HepG2 (cell line): ENCODE data around the gene SDK2. TPM values are rescaled to one million over a fixed set of nuclear protein-coding genes. Genes with fewer than 3 reads are reported as not detected.

Experiments
- ATAC-seq: fragments of 200-7000 bp; cut with Tn5 transposase; 3 replicates; pipeline ENCODE4 v1.9.1; 2020; ENCODE audit warnings: mild to moderate bottlenecking, moderate library complexity
- BruUV-seq: library from RNA; stranded (reverse); fragments of 400-500 nt; replicated peaks from 2 replicates; lab custom pipeline; 2021; lab: Mats Ljungman, UMichigan
- CTCF ChIA-PET: fragments of 300-600 bp; formaldehyde crosslinking; extraction: SDS; loops from one replicate; lab custom pipeline; 2021; ENCODE audit warnings: low total read pairs, inconsistent platforms, low intra/inter-chr PET ratio; lab: Yijun Ruan, JAX
- POLR2A ChIA-PET: fragments of 350-600 bp; sonication (Branson Sonifier 250); formaldehyde crosslinking; loops from one replicate; lab custom pipeline; 2020; ENCODE audit warnings: antibody characterized with exemption, inconsistent platforms; lab: Yijun Ruan, JAX
- DNase-seq: peaks from one replicate; pipeline ENCODE4 v3.0.0-alpha.2; 2015; ENCODE audit warnings: low spot score
- FAIRE-seq: peaks from 3 replicates; lab custom pipeline; 2011; peaks lifted over from hg19 to GRCh38; lab: Jason Lieb, UNC
- H2AFZ ChIP-seq: one replicate; pipeline ENCODE4 v1.6.1; 2011; ENCODE audit warnings: low read length, inconsistent platforms
- H3K27ac ChIP-seq: fragments of 300-600 bp; 3 replicates; pipeline ENCODE4 v1.8.0; 2011; ENCODE audit warnings: mixed run types, mild to moderate bottlenecking, mixed read lengths, low read length, inconsistent platforms; ENCODE audit not compliant: insufficient read depth; ENCODE audit errors: extremely low read length
- H3K27me3 ChIP-seq, 2 experiments: fragments of 200-600 bp in 1 of 2; 2 replicates in 1 of 2; 3 replicates in 1 of 2; pipeline versions ENCODE4 v1.6.0 to v1.8.0; 2011; ENCODE audit warnings: low read length in 2 of 2, mild to moderate bottlenecking in 2 of 2, moderate library complexity in 2 of 2, inconsistent platforms in 1 of 2; ENCODE audit not compliant: insufficient read depth in 2 of 2, control insufficient read depth in 1 of 2
- H3K36me3 ChIP-seq, 2 experiments: fragments of 200-600 bp in 1 of 2; replicated peaks in 1 of 2; 2 replicates in 1 of 2; 3 replicates in 1 of 2; pipeline versions ENCODE4 v1.5.1 to v1.8.0; 2011; ENCODE audit warnings: low read length in 2 of 2, inconsistent platforms in 1 of 2; ENCODE audit not compliant: insufficient read depth in 2 of 2, control insufficient read depth in 1 of 2
- H3K4me1 ChIP-seq: 2 replicates; pipeline ENCODE4 v1.5.1; 2012; ENCODE audit warnings: low read length, inconsistent platforms; ENCODE audit not compliant: insufficient read depth
- H3K4me2 ChIP-seq: 2 replicates; pipeline ENCODE4 v1.6.0; 2011; ENCODE audit warnings: low read depth, low read length, inconsistent platforms
- H3K4me3 ChIP-seq, 3 experiments: fragments of 200-600 bp in 1 of 3; sonication (generic), shearing (Covaris generic) in 1 of 3; replicated peaks in 1 of 3; 2 replicates each; pipeline ENCODE4 v1.5.1; 2011 to 2016; ENCODE audit warnings: low read length in 3 of 3, inconsistent platforms in 2 of 3, low read depth in 2 of 3, mild to moderate bottlenecking in 2 of 3, control low read depth in 1 of 3, mixed read lengths in 1 of 3; ENCODE audit not compliant: insufficient read depth in 1 of 3
- H3K79me2 ChIP-seq: one replicate; pipeline ENCODE4 v1.6.1; 2011; ENCODE audit warnings: low read length, inconsistent platforms; ENCODE audit not compliant: insufficient read depth
- H3K9ac ChIP-seq: 2 replicates; pipeline ENCODE4 v1.6.0; 2011; ENCODE audit warnings: mild to moderate bottlenecking, low read depth, low read length, inconsistent platforms; ENCODE audit not compliant: insufficient read depth
- H3K9me3 ChIP-seq: 2 replicates; pipeline ENCODE4 v1.5.1; 2012; ENCODE audit warnings: mild to moderate bottlenecking, low read length
- H4K20me1 ChIP-seq: 2 replicates; pipeline ENCODE4 v1.6.0; 2011; ENCODE audit warnings: inconsistent platforms, mild to moderate bottlenecking, low read length, moderate library complexity; ENCODE audit not compliant: insufficient read depth
- MEIS1 ChIP-seq: sonication (generic); formaldehyde crosslinking; IDR thresholded peaks from 2 replicates; pipeline ENCODE4 v1.9.0; 2021; ENCODE audit warnings: mild to moderate bottlenecking, missing genetic modification reagents, moderate library complexity, borderline replicate concordance
- MIER2 ChIP-seq: IDR thresholded peaks from 2 replicates; pipeline ENCODE4 v1.6.1; 2016; ENCODE audit warnings: missing biosample characterization, missing genetic modification reagents
- SCMH1 ChIP-seq: sonication (generic); formaldehyde crosslinking; IDR thresholded peaks from 2 replicates; pipeline ENCODE4 v1.9.0; 2021; ENCODE audit warnings: missing genetic modification reagents, mild to moderate bottlenecking, borderline replicate concordance
- SPEN ChIP-seq: sonication (generic); formaldehyde crosslinking; IDR thresholded peaks from 2 replicates; pipeline ENCODE4 v1.5.1; 2020; ENCODE audit warnings: low read depth, mild to moderate bottlenecking, missing genetic modification reagents
- SRF ChIP-seq: IDR thresholded peaks from 2 replicates; pipeline ENCODE4 v1.6.1; 2011; ENCODE audit warnings: mild to moderate bottlenecking, low read depth, low read length, moderate library complexity
- ZC3H4 ChIP-seq: sonication (generic); formaldehyde crosslinking; IDR thresholded peaks from 2 replicates; pipeline ENCODE4 v1.4.0; 2020; ENCODE audit warnings: missing genetic modification reagents, borderline replicate concordance
- ZNF451 ChIP-seq: sonication (generic); formaldehyde crosslinking; IDR thresholded peaks from 2 replicates; pipeline ENCODE4 v1.5.0; 2020; ENCODE audit warnings: mild to moderate bottlenecking, missing genetic modification reagents
- ZZZ3 ChIP-seq: sonication (generic); formaldehyde crosslinking; IDR thresholded peaks from 2 replicates; pipeline ENCODE4 v1.4.0; 2020; ENCODE audit warnings: missing genetic modification reagents, mild to moderate bottlenecking, borderline replicate concordance
- WGBS: methylation state at CpG from one replicate; pipeline ENCODE4 v1.1.6; 2017; ENCODE audit warnings: low lambda C conversion rate; 5-methylcytosine and 5-hydroxymethylcytosine counted together
- in situ Hi-C: cut with HindIII; loops from 2 replicates; pipeline ENCODE4 v1.10.0; 2017; ENCODE audit warnings: low pct_unique_long_range_greater_than_20kb; ENCODE audit not compliant: extremely low pct_ligation_motif_present
- intact Hi-C: fragments of 100-400 bp; cut with micrococcal nuclease; formaldehyde crosslinking; loops from one replicate; pipeline ENCODE4 v1.10.0; 2022; ENCODE audit not compliant: unreplicated experiment
- polyA plus RNA-seq, 8 experiments: library from polyadenylated mRNA; depleted of rRNA in 3 of 8; stranded (reverse) in 7 of 8; unstranded in 1 of 8; fragments of >200 nt; fragmentation: Illumina TruSeq in 4 of 8; extraction: Trizol in 4 of 8; gene quantifications; 2 replicates each; pipeline versions ENCODE4 v1.2.1 to v1.2.3, GENCODE V29; 2011 to 2016; ENCODE audit warnings: low read depth in 4 of 8, missing spikeins in 1 of 8, mixed read lengths in 1 of 8; ENCODE audit not compliant: insufficient read depth in 1 of 8
- total RNA-seq, 5 experiments: library from RNA; depleted of rRNA; stranded (reverse); fragments of >200 nt; fragmentation: Illumina TruSeq; extraction: Trizol; gene quantifications; 2 replicates each; pipeline ENCODE4 v1.2.3, GENCODE V29; 2016; ENCODE audit warnings: low read depth in 1 of 5
- TF ChIP-seq, protein P1 (sequence below): sonication (generic); formaldehyde crosslinking; IDR thresholded peaks from 2 replicates; pipeline ENCODE4 v1.5.1; 2020; ENCODE audit warnings: mild to moderate bottlenecking, missing genetic modification reagents
- TF ChIP-seq, protein P2 (sequence below): sonication (generic); formaldehyde crosslinking; IDR thresholded peaks from 2 replicates; pipeline ENCODE4 v1.5.0; 2020; ENCODE audit warnings: missing genetic modification reagents
- TF ChIP-seq, protein P3 (sequence below), 2 experiments: sonication (generic) in 1 of 2; formaldehyde crosslinking in 1 of 2; IDR thresholded peaks; 2 replicates each; pipeline versions ENCODE4 v1.4.0 to v1.6.1; 2016 to 2020; ENCODE audit warnings: borderline replicate concordance in 1 of 2, low read depth in 1 of 2, mild to moderate bottlenecking in 1 of 2, missing genetic modification reagents in 1 of 2
- TF ChIP-seq, protein P4 (sequence below): sonication (generic); formaldehyde crosslinking; IDR thresholded peaks from 2 replicates; pipeline ENCODE4 v1.4.0; 2020; ENCODE audit warnings: missing genetic modification reagents, borderline replicate concordance

The SDK2 gene
- total and polyA plus RNA-seq, 2 of the 13 experiments (the other 11 are each of a cell fraction or from before 2014, with no cell fraction given), result not detected

- TF ChIP-seq, protein P1, sequence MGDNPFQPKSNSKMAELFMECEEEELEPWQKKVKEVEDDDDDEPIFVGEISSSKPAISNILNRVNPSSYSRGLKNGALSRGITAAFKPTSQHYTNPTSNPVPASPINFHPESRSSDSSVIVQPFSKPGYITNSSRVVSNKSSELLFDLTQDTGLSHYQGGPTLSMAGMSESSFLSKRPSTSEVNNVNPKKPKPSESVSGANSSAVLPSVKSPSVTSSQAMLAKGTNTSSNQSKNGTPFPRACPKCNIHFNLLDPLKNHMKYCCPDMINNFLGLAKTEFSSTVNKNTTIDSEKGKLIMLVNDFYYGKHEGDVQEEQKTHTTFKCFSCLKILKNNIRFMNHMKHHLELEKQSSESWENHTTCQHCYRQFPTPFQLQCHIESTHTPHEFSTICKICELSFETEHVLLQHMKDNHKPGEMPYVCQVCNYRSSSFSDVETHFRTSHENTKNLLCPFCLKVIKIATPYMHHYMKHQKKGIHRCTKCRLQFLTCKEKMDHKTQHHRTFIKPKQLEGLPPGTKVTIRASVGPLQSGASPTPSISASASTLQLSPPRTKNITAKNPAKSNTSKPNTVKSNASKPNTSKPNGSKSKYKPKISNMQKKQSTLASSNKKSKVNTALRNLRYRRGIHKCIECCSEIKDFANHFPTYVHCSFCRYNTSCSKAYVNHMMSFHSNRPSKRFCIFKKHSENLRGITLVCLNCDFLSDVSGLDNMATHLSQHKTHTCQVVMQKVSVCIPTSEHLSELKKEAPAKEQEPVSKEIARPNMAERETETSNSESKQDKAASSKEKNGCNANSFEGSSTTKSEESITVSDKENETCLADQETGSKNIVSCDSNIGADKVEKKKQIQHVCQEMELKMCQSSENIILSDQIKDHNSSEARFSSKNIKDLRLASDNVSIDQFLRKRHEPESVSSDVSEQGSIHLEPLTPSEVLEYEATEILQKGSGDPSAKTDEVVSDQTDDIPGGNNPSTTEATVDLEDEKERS (CRISPR knock-in tag), result no peak
- no peak for TF ChIP-seq MEIS1 (CRISPR knock-in tag)
- TF ChIP-seq, protein P2, sequence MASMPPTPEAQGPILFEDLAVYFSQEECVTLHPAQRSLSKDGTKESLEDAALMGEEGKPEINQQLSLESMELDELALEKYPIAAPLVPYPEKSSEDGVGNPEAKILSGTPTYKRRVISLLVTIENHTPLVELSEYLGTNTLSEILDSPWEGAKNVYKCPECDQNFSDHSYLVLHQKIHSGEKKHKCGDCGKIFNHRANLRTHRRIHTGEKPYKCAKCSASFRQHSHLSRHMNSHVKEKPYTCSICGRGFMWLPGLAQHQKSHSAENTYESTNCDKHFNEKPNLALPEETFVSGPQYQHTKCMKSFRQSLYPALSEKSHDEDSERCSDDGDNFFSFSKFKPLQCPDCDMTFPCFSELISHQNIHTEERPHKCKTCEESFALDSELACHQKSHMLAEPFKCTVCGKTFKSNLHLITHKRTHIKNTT (CRISPR knock-in tag), result no peak
Observed at GRCh38 chr17:73535746-73536145, 108.5 kb downstream of the SDK2 start (continued).

DNA sequence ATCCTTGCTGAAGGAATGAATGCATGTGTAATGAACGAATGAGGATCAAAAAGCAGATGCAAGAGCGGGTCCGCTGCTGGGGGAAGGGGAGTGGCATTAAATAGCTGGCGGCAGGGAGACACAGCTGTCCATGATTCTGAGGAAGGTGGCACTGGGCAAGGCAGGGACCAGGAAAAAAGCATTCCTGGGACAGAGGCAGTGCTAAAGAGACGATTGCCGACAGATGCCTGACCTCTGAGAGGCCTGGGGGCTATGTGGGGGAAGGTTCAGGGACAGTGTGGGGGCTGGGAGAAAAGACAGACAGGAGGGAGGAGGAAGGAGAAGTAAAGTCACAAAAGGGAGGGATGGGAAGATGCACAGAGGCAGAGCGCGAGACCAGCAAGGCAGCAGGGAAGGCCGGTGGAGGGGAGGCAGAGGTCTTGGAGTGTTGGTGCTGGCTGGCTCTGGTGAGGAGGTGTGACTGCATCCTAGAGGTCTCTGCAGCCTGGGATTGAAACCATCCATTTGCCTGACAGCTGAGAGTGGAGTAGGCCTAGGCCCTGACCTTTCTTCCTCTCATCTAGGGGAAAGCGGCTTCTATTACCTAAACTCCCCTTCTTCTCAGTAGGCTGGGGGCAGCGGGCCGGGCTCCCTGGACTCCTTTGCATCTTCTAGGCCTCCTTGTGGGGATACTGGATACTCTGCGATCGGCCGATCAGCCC is 109.9 kb downstream of the SDK2 start:
- FAIRE-seq (no peak), DNase-seq (no peak), ATAC-seq (no peak)
- Histone ChIP-seq H3K4me3 (no peak overlapping the region), H3K27me3 (peaks cover 12 to 68% of the 10 kb centered on the region in 2 experiments; a peak in 4 of 5 replicates), H3K27ac (no peak overlapping the region), H3K9me3 (no peaks in the 10 kb centered on the region), H4K20me1 (no peaks in the 10 kb centered on the region), H3K4me1 (no peaks in the 10 kb centered on the region), H2AFZ (no peak overlapping the region), H3K36me3 (no peaks in the 10 kb centered on the region), H3K79me2 (no peaks in the 10 kb centered on the region), H3K9ac (no peak overlapping the region), H3K4me2 (no peak overlapping the region)
- no TSS peak for BruUV-seq
- ChIA-PET CTCF (no interaction called here), POLR2A (no interaction called here)
- 37% methylated on average over 14 of the region's 15 CpGs for WGBS
- in situ Hi-C loops, result no loop called here
- intact Hi-C loops, result no loop called here
- TF ChIP-seq, protein P3, sequence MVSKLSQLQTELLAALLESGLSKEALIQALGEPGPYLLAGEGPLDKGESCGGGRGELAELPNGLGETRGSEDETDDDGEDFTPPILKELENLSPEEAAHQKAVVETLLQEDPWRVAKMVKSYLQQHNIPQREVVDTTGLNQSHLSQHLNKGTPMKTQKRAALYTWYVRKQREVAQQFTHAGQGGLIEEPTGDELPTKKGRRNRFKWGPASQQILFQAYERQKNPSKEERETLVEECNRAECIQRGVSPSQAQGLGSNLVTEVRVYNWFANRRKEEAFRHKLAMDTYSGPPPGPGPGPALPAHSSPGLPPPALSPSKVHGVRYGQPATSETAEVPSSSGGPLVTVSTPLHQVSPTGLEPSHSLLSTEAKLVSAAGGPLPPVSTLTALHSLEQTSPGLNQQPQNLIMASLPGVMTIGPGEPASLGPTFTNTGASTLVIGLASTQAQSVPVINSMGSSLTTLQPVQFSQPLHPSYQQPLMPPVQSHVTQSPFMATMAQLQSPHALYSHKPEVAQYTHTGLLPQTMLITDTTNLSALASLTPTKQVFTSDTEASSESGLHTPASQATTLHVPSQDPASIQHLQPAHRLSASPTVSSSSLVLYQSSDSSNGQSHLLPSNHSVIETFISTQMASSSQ (IDR thresholded peaks at IDR 0.05; ENCODE audit: low read depth), result no peak
- TF ChIP-seq, protein P3 (CRISPR knock-in tag; IDR thresholded peaks at IDR 0.05; ENCODE audit: borderline replicate concordance), result no peak
- no peak for TF ChIP-seq SCMH1 (CRISPR knock-in tag)
- TF ChIP-seq SPEN (CRISPR knock-in tag), result no peak
- TF ChIP-seq ZZZ3 (CRISPR knock-in tag), result no peak
- no peak for TF ChIP-seq SRF
- TF ChIP-seq, protein P4, sequence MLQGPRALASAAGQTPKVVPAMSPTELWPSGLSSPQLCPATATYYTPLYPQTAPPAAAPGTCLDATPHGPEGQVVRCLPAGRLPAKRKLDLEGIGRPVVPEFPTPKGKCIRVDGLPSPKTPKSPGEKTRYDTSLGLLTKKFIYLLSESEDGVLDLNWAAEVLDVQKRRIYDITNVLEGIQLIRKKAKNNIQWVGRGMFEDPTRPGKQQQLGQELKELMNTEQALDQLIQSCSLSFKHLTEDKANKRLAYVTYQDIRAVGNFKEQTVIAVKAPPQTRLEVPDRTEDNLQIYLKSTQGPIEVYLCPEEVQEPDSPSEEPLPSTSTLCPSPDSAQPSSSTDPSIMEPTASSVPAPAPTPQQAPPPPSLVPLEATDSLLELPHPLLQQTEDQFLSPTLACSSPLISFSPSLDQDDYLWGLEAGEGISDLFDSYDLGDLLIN (CRISPR knock-in tag), result no peak
- no peak for TF ChIP-seq MIER2 (CRISPR knock-in tag)
- no peak for TF ChIP-seq ZC3H4 (CRISPR knock-in tag)
- no peak for TF ChIP-seq ZNF451 (CRISPR knock-in tag)
